Sciatic nerve (tissue), 2 donors: ENCODE measurements around the gene OPRM1. TPM values are rescaled to one million over a fixed set of nuclear protein-coding genes. Genes with fewer than 3 reads are reported as not detected.
"Not testable (repeated sequence)": the region's sequence is repeated elsewhere in the genome, so short reads cannot be mapped to it uniquely, and the experiment has no call there.

Experiments used
- ATAC-seq: fragments of 200-7000 bp; cut with Tn5 transposase; one replicate; pipeline ENCODE4 v1.9.1; 2020; ENCODE audit warnings: mild to moderate bottlenecking, moderate library complexity
- DNase-seq: peaks from one replicate; pipeline ENCODE4 v3.0.0-alpha.2; 2020; ENCODE audit warnings: low spot score
- intact Hi-C: fragments of 100-400 bp; cut with DNase I; formaldehyde crosslinking; loops from one replicate; pipeline ENCODE4 v1.14.2; 2022
- total RNA-seq: library from RNA; stranded (reverse); fragmentation: NEBNext Ultra II Directional; extraction: Animal tissue kit (Norgen Biotek cat#: 25700); gene quantifications from one replicate; pipeline ENCODE4 v1.2.1, GENCODE V29; 2021
- donor health status: DM: no; HTN: no; CAD: no.
- donor health status: DM: no; HTN: no; CAD: no.

Gene OPRM1
- total RNA-seq, 1 donor from 2014 or later = not detected

DNA sequence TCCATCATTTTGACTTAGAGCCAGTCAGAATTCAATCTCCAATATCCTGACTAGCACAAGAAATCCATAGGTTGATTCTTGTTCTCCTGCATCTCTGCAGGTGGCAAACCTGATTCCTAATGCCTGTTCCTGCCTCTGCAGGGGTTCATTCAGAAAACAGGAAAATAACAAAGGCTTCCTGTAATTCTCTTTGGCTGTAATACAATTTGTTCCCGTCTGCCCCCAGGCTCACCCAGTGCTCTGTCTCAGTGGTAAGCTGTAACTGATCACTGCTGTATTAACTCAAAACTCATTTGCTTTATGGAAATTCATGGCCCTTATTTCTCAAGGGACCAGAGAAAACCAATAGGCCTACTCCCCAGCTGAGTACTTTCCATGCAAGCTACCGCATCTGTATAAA is 88.6 kb downstream of the OPRM1 start:
- intact Hi-C loops = no loop called here
- DNase-seq (no peak), ATAC-seq (no peak)

GRCh38 chr6:154134471-154135147 is 95.6 kb downstream of the OPRM1 start:
- DNase-seq (no peak), ATAC-seq (no peak)
- intact Hi-C loops = no loop called here

DNA sequence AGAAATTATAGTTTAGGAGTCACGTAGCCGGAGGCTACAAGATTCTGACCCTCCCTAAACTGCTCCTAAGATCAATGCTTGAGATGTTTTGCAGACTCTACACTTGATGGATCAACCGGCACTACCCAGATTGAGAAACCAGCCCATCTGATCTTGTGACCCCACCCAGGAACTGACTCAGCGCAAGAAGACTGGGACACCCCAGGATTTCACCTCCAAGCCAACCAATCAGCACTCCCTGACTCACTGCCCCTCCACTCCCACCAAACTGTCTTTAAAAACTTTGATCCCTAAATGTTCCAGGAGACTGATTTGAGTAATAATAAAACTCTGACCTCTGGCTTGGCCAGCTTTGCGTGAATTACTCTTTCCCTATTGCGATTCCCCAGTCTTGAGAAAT is 99.8 kb downstream of the OPRM1 start:
- DNase-seq = no peak
- ATAC-seq = no peak
- intact Hi-C loops = no loop called here

DNA sequence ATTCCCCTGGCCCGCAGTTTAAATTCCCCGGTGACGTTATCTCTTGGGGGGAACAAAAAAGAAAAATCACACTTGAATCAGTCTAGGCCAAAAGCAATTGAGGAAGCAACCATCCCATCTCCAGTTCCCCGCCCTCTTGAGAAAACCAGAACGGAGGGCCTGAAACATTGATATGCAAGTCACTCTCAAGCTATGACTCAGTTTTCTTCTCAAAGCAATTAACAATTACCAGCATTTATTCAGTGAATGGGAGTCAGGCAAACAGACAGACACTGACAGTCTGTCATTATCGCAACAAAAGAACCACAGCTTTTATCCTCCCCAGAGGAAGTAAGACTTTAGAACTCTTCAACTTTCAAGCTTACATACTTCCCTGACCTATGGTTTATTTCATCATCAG is 100.9 kb downstream of the OPRM1 start:
- intact Hi-C loops = no loop called here
- no peak for ATAC-seq
- no peak for DNase-seq

- ATAC-seq (no peak), DNase-seq (no peak)
- intact Hi-C loops = no loop called here
These were observed 101.7 kb downstream of the OPRM1 start for GRCh38 chr6:154140743-154141142.

- intact Hi-C loops = no loop called here
- ATAC-seq (no peak), DNase-seq (no peak)
These were observed 104.7 kb downstream of the OPRM1 start for GRCh38 chr6:154143753-154144152.

GRCh38 chr6:154154389-154154967 is 115.4 kb downstream of the OPRM1 start:
- peak; percentile 75 for DNase-seq
- ATAC-seq = peak; percentile 72
- intact Hi-C loops = loop anchor here (10.0 kb wide), 1 partner anchor 120 kb away; no protein-coding TSS in a partner anchor

DNA sequence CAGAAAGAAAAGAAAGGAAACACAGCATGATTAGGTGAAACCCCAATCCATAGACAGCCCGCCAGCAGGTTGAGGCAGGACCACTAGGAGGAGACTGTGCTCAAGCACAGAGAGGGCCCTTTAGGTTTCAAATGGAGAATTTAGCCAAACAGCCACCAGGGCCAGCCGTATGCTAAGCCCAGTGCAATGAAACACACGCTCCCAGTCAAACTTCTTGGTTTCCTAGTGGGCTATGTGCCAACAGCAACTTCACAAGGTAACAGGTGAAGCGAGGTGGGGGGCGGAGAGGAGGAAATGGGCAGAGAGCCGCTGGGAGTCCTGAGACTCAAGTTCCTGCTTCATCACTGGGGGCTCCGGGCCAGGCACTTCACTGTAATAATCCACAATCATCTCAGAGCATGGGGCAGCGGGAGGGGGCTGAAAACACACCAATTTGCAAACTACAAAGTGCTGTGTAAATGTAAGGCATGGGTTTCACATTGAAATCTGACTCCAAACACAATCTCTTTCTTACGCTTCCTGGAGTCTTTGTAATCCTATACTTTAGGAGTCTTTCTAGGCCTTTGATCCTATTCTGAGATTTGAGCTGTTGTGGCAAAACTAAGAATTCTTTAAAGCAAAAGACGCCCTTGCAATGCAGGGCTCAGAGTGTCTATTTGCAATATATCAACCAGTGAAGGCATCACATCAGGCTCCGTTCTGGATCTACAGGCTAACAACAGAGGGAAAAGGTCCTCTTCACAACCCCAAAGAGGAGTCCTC is 117.3 kb downstream of the OPRM1 start:
- intact Hi-C loops = loop anchor here (10.0 kb wide), 1 partner anchor 118 kb away; no protein-coding TSS in a partner anchor
- ATAC-seq = peak; percentile 74

DNA sequence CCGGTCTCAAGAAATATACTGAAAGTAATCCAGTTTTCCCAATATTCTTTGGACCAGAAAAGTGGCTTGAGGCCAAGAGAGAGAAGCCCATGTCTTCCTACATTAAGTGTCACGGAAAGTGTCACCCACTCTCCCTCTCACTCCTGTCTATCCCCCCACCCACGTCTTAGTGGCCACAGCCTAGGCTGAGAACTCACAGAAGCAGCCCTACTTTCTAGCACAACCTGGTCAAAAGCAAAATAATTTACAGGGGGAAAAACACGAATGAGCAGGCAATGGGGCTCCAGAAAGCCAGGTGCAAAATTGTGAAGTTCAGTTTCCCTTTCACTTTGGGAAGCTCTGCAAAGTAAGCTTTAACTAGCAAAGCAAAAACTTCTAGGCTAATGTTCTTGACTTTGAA is 118.0 kb downstream of the OPRM1 start:
- DNase-seq = no peak
- no peak for ATAC-seq
- intact Hi-C loops = loop anchor here (10.0 kb wide), 1 partner anchor 118 kb away; no protein-coding TSS in a partner anchor

More for the DNA sequence above, 117.3 kb downstream of the OPRM1 start:
- no peak for DNase-seq

- ATAC-seq (no peak), DNase-seq (no peak)
- intact Hi-C loops = loop anchor here (10.0 kb wide), 1 partner anchor 117 kb away; no protein-coding TSS in a partner anchor
These were observed 118.7 kb downstream of the OPRM1 start for GRCh38 chr6:154157706-154158105.

- ATAC-seq (no peak), DNase-seq (no peak)
- intact Hi-C loops = loop anchor here (10.0 kb wide), 1 partner anchor 116 kb away; no protein-coding TSS in a partner anchor
These were observed 120.1 kb downstream of the OPRM1 start for GRCh38 chr6:154159126-154159525.

DNA sequence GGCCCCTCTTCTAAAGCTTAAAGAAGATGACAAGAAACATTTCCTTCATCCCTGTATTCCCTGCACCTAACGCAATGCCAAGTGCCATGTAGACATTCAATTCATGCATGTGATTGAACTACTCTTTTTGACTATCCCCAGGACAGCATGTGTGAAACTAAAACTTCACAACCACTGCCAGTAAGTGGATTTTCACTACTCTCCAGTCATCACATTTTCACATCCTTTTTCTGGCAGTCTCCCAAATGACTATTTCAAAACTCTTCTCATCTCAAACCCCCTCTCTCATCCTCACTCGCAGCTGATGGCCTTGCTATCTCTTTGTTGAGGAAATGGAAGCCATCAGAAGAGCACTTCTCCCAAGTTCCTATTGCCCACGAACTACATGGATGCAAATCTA is 122.6 kb downstream of the OPRM1 start:
- intact Hi-C loops = no loop called here
- ATAC-seq (no peak), DNase-seq (no peak)

- intact Hi-C loops = no loop called here
- DNase-seq (peak; percentile 79), ATAC-seq (peak; percentile 90)
These were observed 125.4 kb downstream of the OPRM1 start for GRCh38 chr6:154164397-154164796.

DNA sequence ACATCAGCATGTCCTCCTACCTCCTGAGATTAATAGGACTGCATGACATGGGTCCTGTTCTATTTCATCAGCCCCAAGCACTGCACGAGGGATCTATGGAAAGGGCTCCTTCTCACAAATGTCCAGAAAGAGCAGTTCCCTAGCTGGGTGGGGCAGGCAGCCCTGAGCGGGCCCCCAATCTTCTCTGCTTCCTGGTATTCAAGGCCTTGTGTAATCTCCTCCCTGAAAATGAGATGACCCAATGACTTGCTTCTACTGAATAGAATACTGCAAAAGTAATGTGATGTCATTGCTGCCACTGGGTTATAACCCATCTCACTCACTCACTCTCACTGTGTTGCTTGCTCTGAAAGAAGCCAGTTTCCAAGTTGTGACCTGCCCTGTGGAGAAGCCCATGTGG is 126.4 kb downstream of the OPRM1 start:
- intact Hi-C loops = no loop called here
- DNase-seq (no peak), ATAC-seq (peak; percentile 23)

DNA sequence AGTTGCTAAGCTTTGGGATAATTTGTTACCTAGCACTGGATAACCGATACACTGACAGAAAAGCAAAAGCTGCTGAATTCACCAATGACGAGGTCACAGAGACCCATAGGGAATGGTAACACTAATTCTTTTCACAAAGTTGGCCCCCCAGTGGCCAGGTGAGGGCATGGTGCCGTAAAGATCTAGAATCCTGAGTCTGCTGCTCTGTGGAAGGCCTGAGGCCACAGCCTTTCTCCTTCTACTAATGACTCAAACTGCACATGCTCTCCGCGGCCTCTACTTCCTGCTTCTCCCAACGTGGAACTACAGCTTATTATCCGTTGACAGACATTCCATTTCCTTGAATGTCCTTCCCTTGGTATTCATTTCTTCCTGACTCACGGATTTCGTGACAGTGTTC is 127.1 kb downstream of the OPRM1 start:
- ATAC-seq (no peak), DNase-seq (no peak)
- intact Hi-C loops = no loop called here

DNA sequence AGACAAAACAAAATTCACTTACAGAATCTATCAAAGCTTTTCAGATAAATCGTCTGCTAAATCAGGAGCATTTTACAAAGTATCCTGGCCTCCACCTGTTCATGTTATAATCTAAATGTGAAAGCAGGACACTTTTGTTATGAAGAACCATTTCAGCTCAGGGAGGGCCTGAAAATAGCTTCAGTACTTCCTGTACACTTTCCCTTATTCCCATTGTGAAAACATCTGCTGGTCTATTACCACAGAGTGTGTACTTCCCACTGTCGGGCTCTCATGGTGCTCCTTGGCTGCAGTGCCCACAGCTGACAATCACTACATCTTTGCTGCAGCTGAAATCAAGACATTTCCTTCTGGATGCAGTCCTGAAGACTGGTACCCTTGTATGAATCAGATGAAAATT is 128.1 kb downstream of the OPRM1 start:
- intact Hi-C loops = no loop called here
- DNase-seq = no peak

GRCh38 chr6:154169193-154169847 is 130.3 kb downstream of the OPRM1 start:
- ATAC-seq (peak; percentile 80), DNase-seq (no peak)
- intact Hi-C loops = no loop called here

More for the DNA sequence above, 128.1 kb downstream of the OPRM1 start:
- ATAC-seq = peak; percentile 40

- DNase-seq (no peak), ATAC-seq (no peak)
- intact Hi-C loops = no loop called here
These were observed 131.1 kb downstream of the OPRM1 start for GRCh38 chr6:154170106-154170505.

GRCh38 chr6:154172393-154172792 is 133.4 kb downstream of the OPRM1 start:
- intact Hi-C loops, DNase-seq, ATAC-seq: not testable (repeated sequence)
